BLaER1 (cell line): ENCODE data around the gene FOXF2.

ENCODE experiments used
- H3K27ac ChIP-seq: shearing (Covaris generic); formaldehyde crosslinking; 2 replicates; pipeline ENCODE4 v1.8.1; 2022
- H3K27me3 ChIP-seq: shearing (Covaris generic); formaldehyde crosslinking; 2 replicates; pipeline ENCODE4 v1.8.1; 2022
- H3K36me3 ChIP-seq: shearing (Covaris generic); formaldehyde crosslinking; 2 replicates; pipeline ENCODE4 v1.8.1; 2022
- H3K4me1 ChIP-seq: shearing (Covaris generic); formaldehyde crosslinking; 2 replicates; pipeline ENCODE4 v1.8.1; 2022
- H3K4me2 ChIP-seq: shearing (Covaris generic); formaldehyde crosslinking; 2 replicates; pipeline ENCODE4 v1.8.1; 2022
- H3K4me3 ChIP-seq: shearing (Covaris generic); formaldehyde crosslinking; 2 replicates; pipeline ENCODE4 v1.8.1; 2022
- H3K9ac ChIP-seq: shearing (Covaris generic); formaldehyde crosslinking; 2 replicates; pipeline ENCODE4 v1.8.1; 2022
- H3K9me3 ChIP-seq: shearing (Covaris generic); formaldehyde crosslinking; 2 replicates; pipeline ENCODE4 v1.8.1; 2022
- H4K20me1 ChIP-seq: shearing (Covaris generic); formaldehyde crosslinking; 2 replicates; pipeline ENCODE4 v1.8.1; 2022
- Cebpa-rat ChIP-seq: shearing (Covaris generic); IDR thresholded peaks from 2 replicates; pipeline ENCODE4 v1.8.1; 2022

Gene FOXF2

DNA sequence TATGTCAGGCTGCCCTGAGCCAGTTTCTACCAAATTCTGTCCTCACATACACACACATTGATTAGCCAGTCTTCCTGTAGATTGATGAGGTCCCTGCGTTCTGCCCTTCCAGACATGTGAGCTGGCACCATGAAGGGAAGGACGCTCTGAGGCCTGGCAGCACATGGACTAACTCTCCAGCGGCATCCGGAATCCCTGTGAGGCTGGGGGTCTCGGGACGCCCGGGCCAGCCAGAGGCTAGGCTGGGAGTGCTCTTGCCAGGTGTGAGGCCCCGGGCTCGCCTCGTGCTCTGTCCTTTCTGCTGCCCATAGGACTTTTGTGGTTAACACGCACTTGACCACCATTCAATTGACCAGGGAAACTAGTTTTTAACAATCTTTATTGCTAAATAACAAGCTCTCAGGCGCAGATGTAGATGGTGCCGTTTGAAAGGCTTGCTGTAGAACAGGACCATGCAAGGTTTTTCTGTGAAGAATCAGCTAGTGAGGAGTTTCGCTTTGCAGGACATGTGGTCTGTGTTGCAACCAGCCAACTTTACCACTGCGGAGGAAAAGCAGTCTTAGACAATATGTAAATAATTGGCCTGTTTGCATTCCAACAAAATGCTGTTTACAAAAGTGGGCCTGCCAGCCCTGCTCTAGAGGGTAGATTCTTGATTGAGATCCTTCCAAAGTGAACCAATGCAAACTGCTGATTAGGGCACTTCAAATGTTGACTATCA is 29.3 kb downstream of the FOXF2 start:
- Histone ChIP-seq H3K36me3 (no peaks in the 10 kb centered on the region), H3K9ac (no peak overlapping the region), H3K4me3 (no peak overlapping the region), H4K20me1 (no peaks in the 10 kb centered on the region), H3K9me3 (peaks cover 9% of the 10 kb centered on the region; the same call in 1 of the 2 replicates), H3K4me2 (no peak overlapping the region), H3K27me3 (0 out of 2 replicates have a peak, but pooled peaks cover 2% of the 10 kb centered on the region), H3K4me1 (no peaks in the 10 kb centered on the region), H3K27ac (no peak overlapping the region)
- no peak for TF ChIP-seq Cebpa-rat

DNA sequence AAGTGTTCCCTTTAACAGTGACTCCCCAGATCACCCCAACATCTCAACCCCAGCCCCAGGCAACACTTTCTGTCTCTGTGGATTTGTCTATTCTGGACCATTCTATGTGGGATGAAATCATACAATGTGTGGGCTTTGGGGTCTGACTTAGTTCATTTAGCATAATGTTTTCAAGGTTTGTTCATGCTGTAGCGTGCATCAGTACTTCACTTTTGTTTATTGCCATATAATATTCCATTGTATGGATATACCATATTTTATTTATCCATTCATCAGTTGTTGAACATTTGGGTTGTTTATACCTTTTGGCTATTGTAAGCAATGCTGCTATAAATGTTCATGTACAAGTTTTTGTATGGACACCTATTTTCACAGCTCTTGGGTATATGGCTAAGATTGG is 31.0 kb downstream of the FOXF2 start:
- no peaks in the 10 kb centered on the region for H3K36me3 ChIP-seq
- no peaks in the 10 kb centered on the region for H3K27me3 ChIP-seq
- TF ChIP-seq Cebpa-rat, result no peak
- H3K4me3 ChIP-seq, result no peak overlapping the region
- H4K20me1 ChIP-seq, result no peaks in the 10 kb centered on the region
- no peak overlapping the region for H3K27ac ChIP-seq
- no peaks in the 10 kb centered on the region for H3K4me1 ChIP-seq
- H3K9ac ChIP-seq, result no peak overlapping the region
- peaks cover 9% of the 10 kb centered on the region; the same call in 1 of the 2 replicates for H3K9me3 ChIP-seq
- no peak overlapping the region for H3K4me2 ChIP-seq

DNA sequence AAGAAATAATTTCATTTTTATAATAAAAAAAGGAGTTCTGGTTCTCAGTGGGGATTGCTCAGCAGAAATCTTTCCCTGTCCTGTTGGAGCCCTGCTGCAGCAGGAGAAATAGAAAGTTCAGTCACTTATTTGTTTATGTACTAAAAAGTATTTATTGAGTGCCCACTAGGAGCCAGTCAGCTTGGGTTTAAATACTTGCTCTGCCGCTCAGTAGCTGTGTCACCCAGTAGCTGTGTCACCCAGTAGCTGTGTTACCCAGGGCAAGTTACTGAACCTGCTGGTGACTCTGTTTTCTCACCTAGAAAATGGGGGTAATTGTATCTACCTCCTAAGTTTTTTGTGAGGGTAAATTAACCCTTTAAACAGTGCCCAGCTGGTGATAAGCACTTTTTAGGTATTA is 32.9 kb downstream of the FOXF2 start:
- Histone ChIP-seq H3K9ac (no peak overlapping the region), H4K20me1 (no peaks in the 10 kb centered on the region), H3K36me3 (no peaks in the 10 kb centered on the region), H3K9me3 (peaks cover 9% of the 10 kb centered on the region; the same call in 1 of the 2 replicates), H3K27me3 (no peaks in the 10 kb centered on the region), H3K27ac (no peak overlapping the region), H3K4me2 (no peak overlapping the region), H3K4me3 (no peak overlapping the region), H3K4me1 (no peaks in the 10 kb centered on the region)
- TF ChIP-seq Cebpa-rat, result no peak

DNA sequence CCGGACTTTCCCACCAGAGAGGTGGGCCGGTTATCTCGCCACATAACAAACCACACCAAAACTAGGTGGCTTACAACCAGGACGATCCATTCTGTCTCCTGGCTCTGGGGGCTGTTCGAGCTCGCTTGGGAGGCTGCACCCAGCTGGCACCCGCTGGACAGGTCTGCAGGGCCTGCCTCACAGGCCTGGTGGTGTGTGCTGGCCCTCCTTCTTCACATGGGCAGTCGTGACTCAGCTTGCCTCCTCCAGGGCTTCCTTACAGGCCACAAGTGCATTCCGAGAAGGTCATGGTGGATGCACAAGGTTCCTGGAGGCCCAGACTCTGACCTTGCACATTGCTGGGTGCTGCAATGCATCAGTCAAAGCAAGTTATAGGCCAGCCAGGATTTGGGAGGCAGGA is 34.2 kb downstream of the FOXF2 start:
- Histone ChIP-seq H3K4me2 (no peak overlapping the region), H4K20me1 (no peaks in the 10 kb centered on the region), H3K27me3 (no peaks in the 10 kb centered on the region), H3K27ac (no peak overlapping the region), H3K9ac (no peak overlapping the region), H3K4me3 (no peak overlapping the region), H3K4me1 (no peaks in the 10 kb centered on the region), H3K36me3 (no peaks in the 10 kb centered on the region), H3K9me3 (peaks cover 9% of the 10 kb centered on the region; the same call in 1 of the 2 replicates)
- TF ChIP-seq Cebpa-rat, result no peak

- H3K9me3 ChIP-seq, result peaks cover 9% of the 10 kb centered on the region; the same call in 1 of the 2 replicates
- H3K9ac ChIP-seq, result no peak overlapping the region
- no peak overlapping the region for H3K4me3 ChIP-seq
- H3K27me3 ChIP-seq, result no peaks in the 10 kb centered on the region
- H4K20me1 ChIP-seq, result no peaks in the 10 kb centered on the region
- no peak overlapping the region for H3K27ac ChIP-seq
- no peaks in the 10 kb centered on the region for H3K36me3 ChIP-seq
- no peak for TF ChIP-seq Cebpa-rat
- H3K4me1 ChIP-seq, result no peaks in the 10 kb centered on the region
- no peak overlapping the region for H3K4me2 ChIP-seq
These were observed 35.0 kb downstream of the FOXF2 start for GRCh38 chr6:1424306-1424927.

- no peak overlapping the region for H3K27ac ChIP-seq
- H3K36me3 ChIP-seq, result no peaks in the 10 kb centered on the region
- no peak overlapping the region for H3K9ac ChIP-seq
- peaks cover under 1% of the 10 kb centered on the region; the same call in 1 of the 2 replicates for H3K9me3 ChIP-seq
- H4K20me1 ChIP-seq, result no peaks in the 10 kb centered on the region
- TF ChIP-seq Cebpa-rat, result no peak
- no peak overlapping the region for H3K4me3 ChIP-seq
- H3K4me1 ChIP-seq, result no peaks in the 10 kb centered on the region
- no peak overlapping the region for H3K4me2 ChIP-seq
- no peaks in the 10 kb centered on the region for H3K27me3 ChIP-seq
These were observed 37.0 kb downstream of the FOXF2 start for GRCh38 chr6:1426416-1426815.

GRCh38 chr6:1435806-1436205 is 46.4 kb downstream of the FOXF2 start:
- H3K9me3 ChIP-seq, result no peaks in the 10 kb centered on the region
- H3K4me2 ChIP-seq, result no peak overlapping the region
- no peaks in the 10 kb centered on the region for H3K36me3 ChIP-seq
- no peak for TF ChIP-seq Cebpa-rat
- no peak overlapping the region for H3K9ac ChIP-seq
- no peaks in the 10 kb centered on the region for H4K20me1 ChIP-seq
- H3K27me3 ChIP-seq, result no peaks in the 10 kb centered on the region
- H3K4me3 ChIP-seq, result no peak overlapping the region
- H3K27ac ChIP-seq, result no peak overlapping the region
- H3K4me1 ChIP-seq, result no peaks in the 10 kb centered on the region

DNA sequence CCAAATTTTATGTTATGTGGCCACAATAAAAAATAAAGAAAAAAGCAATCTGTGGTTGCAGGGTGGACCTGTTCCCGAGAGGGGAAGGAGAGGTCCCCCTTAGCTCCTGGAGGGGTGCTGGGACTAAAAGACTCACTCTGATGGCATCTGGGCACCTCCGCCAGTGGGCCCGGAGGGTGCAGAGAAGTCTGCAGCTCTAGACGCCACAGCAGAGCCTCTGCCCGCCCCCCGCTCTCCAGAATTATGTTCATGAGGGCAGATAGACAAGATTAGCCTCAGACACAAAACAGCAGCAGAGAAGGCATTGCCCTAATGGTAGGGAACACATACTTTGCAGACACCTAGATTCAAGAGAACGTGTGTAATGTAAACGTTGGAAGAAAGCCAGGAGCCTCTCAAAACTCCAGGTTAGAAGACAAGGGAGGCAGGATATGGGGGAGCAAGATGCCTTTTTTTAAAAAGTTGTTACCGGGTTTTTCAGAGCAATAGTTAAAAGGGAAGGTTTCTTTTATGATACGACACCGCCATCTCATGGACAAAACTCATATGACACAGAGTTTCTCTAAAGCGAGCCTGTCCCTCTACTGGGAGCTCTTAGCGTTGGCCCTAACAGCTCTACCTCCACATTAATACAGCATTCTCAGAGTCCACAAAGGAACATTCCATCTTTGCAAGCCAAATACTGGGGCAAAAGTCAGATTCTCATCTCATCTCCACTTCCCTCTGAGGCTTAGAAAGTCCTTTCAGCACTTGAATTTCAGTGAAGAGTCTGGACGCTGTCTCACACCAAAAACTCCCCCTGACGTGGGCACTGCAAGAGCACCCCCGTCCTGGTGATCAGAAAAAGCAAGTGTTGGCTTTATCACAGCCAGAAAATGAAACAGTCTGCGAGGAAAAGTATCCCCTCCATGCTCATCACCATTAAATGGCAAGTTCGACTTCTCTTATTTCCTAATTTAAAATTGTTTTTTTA is 47.2 kb downstream of the FOXF2 start:
- H3K27ac ChIP-seq, result no peak overlapping the region
- no peaks in the 10 kb centered on the region for H4K20me1 ChIP-seq
- no peaks in the 10 kb centered on the region for H3K27me3 ChIP-seq
- H3K9me3 ChIP-seq, result no peaks in the 10 kb centered on the region
- H3K9ac ChIP-seq, result no peak overlapping the region
- no peak overlapping the region for H3K4me2 ChIP-seq
- H3K4me3 ChIP-seq, result no peak overlapping the region
- no peak for TF ChIP-seq Cebpa-rat
- H3K4me1 ChIP-seq, result no peaks in the 10 kb centered on the region
- H3K36me3 ChIP-seq, result no peaks in the 10 kb centered on the region

- no peak overlapping the region for H3K9ac ChIP-seq
- H3K4me1 ChIP-seq, result no peaks in the 10 kb centered on the region
- no peaks in the 10 kb centered on the region for H3K9me3 ChIP-seq
- H3K4me2 ChIP-seq, result no peak overlapping the region
- H3K4me3 ChIP-seq, result no peak overlapping the region
- H4K20me1 ChIP-seq, result no peaks in the 10 kb centered on the region
- H3K36me3 ChIP-seq, result no peaks in the 10 kb centered on the region
- H3K27me3 ChIP-seq, result no peaks in the 10 kb centered on the region
- no peak overlapping the region for H3K27ac ChIP-seq
- TF ChIP-seq Cebpa-rat, result no peak
These were observed 48.4 kb downstream of the FOXF2 start for GRCh38 chr6:1437553-1438406.
